Osteocyte (in vitro differentiated cells): ENCODE results near the gene METRNL. TPM values are rescaled to one million over a fixed set of nuclear protein-coding genes. Genes with fewer than 3 reads are reported as not detected.
"Not testable (repeated sequence)": the region's sequence is repeated elsewhere in the genome, so short reads cannot be mapped to it uniquely, and the experiment has no call there.

Source experiments
- DNase-seq: peaks from one replicate; pipeline ENCODE4 v3.0.0; 2021; ENCODE audit warnings: mixed read lengths; ENCODE audit not compliant: unreplicated experiment; ENCODE audit errors: extremely low spot score
- H3K27ac Mint-ChIP-seq: one replicate; pipeline ENCODE4 v1.8.0; 2021; ENCODE audit warnings: mild to moderate bottlenecking, mixed read lengths; ENCODE audit not compliant: unreplicated experiment
- H3K27me3 Mint-ChIP-seq: one replicate; pipeline ENCODE4 v1.8.0; 2021; ENCODE audit warnings: mixed read lengths; ENCODE audit not compliant: unreplicated experiment
- H3K36me3 Mint-ChIP-seq: one replicate; pipeline ENCODE4 v1.8.0; 2021; ENCODE audit warnings: mixed read lengths; ENCODE audit not compliant: unreplicated experiment
- H3K4me1 Mint-ChIP-seq: one replicate; pipeline ENCODE4 v1.8.0; 2021; ENCODE audit warnings: mixed read lengths; ENCODE audit not compliant: unreplicated experiment
- H3K4me3 Mint-ChIP-seq: one replicate; pipeline ENCODE4 v1.8.0; 2021; ENCODE audit warnings: mild to moderate bottlenecking, moderate library complexity, mixed read lengths; ENCODE audit not compliant: unreplicated experiment
- H3K9me3 Mint-ChIP-seq: one replicate; pipeline ENCODE4 v1.8.0; 2021; ENCODE audit warnings: mixed read lengths; ENCODE audit not compliant: unreplicated experiment
- CTCF ChIP-seq: fragments of 200-600 bp; sonication (generic); IDR thresholded peaks from 2 replicates; pipeline ENCODE4 v1.5.0; 2021; ENCODE audit warnings: antibody characterized with exemption, mild to moderate bottlenecking, moderate library complexity
- total RNA-seq: library from RNA; stranded (reverse); gene quantifications from 2 replicates; pipeline ENCODE4 v1.2.1, GENCODE V29; 2021

Gene METRNL
- total RNA-seq, 1 donor from 2014 or later: 214 TPM

DNA sequence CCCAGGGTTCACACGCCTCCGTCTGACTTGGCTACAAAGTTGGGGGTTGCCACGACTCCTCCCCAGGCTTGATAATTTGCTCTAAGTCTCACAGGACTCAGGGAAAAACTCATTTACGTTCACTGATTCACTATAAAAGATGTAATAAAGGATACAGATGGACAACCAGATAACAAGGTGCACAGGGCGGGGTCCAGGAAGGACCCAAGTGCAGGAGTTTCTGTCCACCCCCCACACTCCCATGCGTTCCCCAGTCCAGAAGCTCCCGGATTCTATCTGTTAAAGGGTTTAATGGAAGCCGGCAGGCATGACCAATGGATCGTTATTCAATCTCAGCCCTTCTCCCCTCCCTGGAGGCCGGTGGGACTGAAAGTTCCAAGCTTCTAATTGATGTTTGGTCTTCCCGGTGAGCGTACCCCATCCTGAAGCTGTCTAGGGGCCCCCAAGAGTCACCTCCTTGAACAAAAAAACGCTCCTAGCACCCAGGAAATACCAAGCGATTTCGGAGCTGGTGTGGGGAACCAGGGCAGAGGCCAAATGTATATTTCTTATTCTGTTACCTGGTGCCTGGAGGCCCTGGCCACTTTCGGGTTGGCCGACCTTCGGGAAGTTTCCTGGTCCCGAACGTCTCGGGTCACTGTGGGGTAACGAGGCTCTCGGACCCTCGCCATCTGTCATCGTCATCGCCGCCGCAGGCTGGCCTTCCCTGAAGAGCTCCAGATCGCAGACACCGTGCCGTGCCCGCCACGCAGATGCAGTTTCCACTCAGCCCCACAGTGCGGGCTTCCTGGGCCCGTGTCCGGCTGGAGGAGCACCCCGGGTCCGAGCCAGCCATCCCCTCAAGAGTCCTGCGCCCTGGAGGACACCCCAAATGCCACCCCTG is 13.5 kb upstream of the METRNL start:
- Mint-ChIP-seq H3K36me3 (no peaks in the 10 kb centered on the region), H3K4me3 (no peak overlapping the region), H3K9me3 (no peaks in the 10 kb centered on the region), H3K4me1 (peaks cover 2% of the 10 kb centered on the region), H3K27me3 (no peaks in the 10 kb centered on the region), H3K27ac (no peak overlapping the region)
- DNase-seq: no peak
- TF ChIP-seq CTCF: no peak

DNA sequence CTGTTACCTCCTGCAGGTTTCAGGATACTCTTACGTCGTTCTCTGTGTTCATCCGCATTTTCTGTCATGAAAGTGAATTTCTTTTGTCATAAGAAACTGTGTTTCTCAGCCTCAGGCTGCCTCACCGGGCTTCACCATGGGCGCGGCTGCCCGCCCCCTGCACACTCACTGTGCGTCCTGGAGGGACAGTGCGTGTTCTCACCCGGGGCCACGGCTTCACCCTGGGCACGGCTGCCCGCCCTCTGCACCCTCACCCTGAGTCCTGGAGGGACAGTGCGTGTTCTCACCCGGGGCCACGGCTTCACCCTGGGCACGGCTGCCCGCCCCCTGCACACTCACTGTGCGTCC is 12.9 kb upstream of the METRNL start:
- DNase-seq, H3K4me1 Mint-ChIP-seq, H3K4me3 Mint-ChIP-seq, H3K27me3 Mint-ChIP-seq, H3K9me3 Mint-ChIP-seq, H3K27ac Mint-ChIP-seq, H3K36me3 Mint-ChIP-seq: not testable (repeated sequence)

- no peaks in the 10 kb centered on the region for H3K36me3 Mint-ChIP-seq
- no peak overlapping the region for H3K27ac Mint-ChIP-seq
- no peak for TF ChIP-seq CTCF
- no peaks in the 10 kb centered on the region for H3K27me3 Mint-ChIP-seq
- no peaks in the 10 kb centered on the region for H3K9me3 Mint-ChIP-seq
- no peak for DNase-seq
- no peak overlapping the region for H3K4me3 Mint-ChIP-seq
- peaks cover 2% of the 10 kb centered on the region for H3K4me1 Mint-ChIP-seq
Measured at GRCh38 chr17:83067071-83067717, 12.2 kb upstream of the METRNL start.

GRCh38 chr17:83067718-83068261 is 11.6 kb upstream of the METRNL start:
- DNase-seq: no peak
- Mint-ChIP-seq H3K36me3 (no peaks in the 10 kb centered on the region), H3K27ac (no peak overlapping the region)

More at GRCh38 chr17:83067718-83068261, 11.6 kb upstream of the METRNL start:
- peak; percentile 19 for TF ChIP-seq CTCF
- no peaks in the 10 kb centered on the region for H3K9me3 Mint-ChIP-seq
- H3K27me3 Mint-ChIP-seq: no peaks in the 10 kb centered on the region
- H3K4me3 Mint-ChIP-seq: no peak overlapping the region
- peaks cover 2% of the 10 kb centered on the region for H3K4me1 Mint-ChIP-seq
